Mucosa of gallbladder (tissue), 1 donor: ENCODE data around the gene ACTR1A. TPM values are rescaled to one million over a fixed set of nuclear protein-coding genes. Genes with fewer than 3 reads are reported as not detected.
"Not testable (repeated sequence)": the region's sequence is repeated elsewhere in the genome, so short reads cannot be mapped to it uniquely, and the experiment has no call there.

Experiments
- DNase-seq: peaks from one replicate; pipeline ENCODE4 v3.0.0-alpha.2; 2020; ENCODE audit warnings: low spot score
- total RNA-seq: library from RNA; stranded (reverse); gene quantifications from one replicate; pipeline ENCODE4 v1.2.1, GENCODE V29; 2021
- donor health status: DM: no; HTN: no; CAD: no.

Gene ACTR1A
- 96.4 TPM for total RNA-seq

DNA sequence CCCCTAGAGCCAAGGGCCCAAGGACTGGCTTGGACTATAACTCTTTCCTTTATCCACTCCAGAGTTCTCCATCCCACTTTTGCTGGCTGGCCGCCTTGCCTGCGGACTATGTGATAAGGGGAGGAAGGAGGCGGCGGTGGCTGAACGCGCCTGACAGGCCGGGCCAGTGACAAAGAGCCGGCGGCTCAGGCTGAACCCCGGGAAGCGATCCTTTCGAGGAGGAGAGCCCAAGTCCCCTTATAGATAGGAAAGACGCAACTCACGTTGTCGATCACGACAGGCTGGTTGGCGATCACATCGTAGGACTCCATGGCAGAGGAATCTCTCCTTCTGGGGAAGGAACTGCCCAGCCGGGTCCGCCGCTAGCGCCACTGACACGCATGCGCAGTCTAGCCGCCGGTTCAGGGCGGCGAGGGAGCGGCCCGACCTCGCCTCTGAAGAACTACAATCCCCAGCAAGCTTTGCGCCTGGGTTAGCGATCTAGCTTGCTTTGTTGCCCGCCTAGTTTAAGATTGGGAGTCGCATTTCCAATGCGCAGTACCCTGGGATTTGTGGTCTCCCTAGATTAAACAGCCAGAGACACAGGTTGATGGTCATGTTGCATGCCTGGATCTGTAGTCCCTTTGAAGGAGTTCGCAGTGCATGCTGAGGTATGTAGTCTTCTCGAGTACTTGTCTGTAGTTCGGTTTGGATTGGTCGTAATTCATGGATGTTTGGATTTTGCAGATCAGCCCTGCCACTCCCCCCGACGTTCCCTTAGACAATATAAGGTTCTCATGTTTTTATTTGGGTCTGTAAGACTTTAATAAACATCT, at the start of gene ACTR1A:
TSS of gene ACTR1A (minus strand) at position 376 of the 815 bp plus-strand sequence. CDS start at position 311, 65 bp downstream.
- DNase-seq: peak; percentile 98

DNA sequence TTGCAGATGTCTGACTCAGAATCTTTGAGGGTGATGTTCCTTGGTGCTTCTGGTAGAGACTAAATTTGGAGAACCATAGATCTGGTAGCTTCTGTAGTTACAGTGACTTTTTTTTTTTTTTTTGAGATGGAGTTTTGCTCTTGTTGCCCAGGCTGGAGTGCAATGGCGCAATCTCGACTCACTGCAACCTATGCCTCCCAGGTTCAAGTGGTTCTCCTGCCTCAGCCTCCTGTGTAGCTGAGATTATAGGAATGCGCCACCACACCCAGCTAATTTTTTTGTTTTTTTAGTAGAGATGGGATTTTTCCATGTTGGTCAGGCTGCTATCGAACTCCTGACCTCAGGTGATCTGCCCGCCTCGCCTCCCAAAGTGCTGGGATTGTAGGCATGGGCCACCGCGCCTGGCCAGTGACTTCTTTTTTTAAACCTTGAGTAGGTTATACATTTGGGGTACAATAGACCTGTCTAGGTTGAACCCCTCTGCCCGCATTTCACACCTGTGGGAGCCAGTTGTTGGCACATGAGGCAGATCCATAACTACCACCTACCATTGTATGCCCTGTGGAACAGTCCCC, 48.2 kb upstream of the ACTR1A start:
- DNase-seq: no peak

DNA sequence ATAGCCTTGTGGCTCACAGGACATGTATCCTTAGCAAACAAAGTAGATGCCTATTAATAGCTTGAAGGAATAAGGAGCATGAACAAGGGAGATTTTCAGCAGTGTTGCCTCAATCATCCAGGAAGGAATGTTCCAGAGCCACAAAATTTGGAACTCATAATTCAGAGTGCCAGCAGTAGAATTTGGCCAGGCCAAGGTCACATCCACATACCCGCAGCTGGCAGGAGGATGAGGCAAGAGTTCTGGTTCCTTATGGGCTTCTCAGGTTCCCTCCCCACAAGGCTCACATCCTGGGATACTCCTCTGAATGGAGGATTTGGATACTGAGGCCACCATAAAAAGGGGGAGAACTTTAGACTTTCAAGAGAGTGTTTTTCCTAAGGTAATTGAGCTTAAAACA, 47.0 kb upstream of the ACTR1A start:
- no peak for DNase-seq

DNA sequence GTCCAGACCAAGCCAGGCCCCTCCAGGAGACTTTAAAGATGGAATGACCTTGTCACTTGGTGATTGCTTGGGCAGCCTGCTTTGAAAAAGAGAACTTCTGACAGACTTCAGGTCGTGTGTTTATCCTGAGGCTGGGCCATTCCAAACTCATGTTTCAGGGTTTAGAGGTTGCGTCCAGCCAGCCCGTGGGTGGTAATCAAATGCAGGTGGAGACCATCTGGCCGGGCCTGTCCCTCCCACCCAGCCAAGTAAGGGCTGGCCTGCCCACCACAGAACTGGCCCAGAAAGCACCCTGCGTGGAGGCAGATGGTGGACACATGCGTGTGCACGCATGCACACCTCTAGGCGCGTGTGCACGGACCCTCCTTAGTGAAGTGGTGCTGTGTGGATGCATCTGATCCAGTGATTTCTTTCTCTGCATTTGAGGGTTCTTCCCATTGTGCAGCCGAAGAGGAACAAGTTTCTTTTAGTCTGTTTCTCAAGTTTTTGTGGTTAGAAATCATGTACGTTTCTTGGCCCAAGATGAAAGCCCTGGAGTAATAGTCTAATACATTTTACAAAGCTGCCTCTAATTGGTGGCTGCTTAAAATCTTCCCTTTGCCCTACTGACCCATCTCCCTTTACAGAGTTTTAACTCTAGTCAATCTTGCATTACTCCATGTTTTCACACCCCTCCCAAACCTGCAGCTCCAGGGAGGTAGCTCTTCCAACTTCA, 44.3 kb upstream of the ACTR1A start:
- DNase-seq: no peak

DNA sequence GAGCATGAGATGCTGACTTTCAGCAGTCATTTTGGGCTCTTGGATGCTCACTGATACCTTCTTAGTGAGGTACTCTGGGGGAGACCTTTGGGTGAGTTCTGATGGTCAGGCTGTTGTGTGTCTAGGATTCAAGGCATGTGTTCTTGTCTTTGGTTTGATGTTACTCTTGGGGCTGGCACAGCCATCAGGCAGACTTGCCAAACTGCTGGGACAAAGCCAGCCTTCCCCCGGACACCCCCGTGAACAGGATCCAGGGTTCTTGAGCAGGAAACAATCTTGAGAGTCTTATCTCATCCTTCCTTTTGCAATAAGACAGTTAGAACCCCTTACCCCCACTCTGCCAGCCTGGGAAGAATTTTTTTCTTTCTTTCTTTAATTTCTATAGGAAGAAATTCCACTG, 43.5 kb upstream of the ACTR1A start:
- no peak for DNase-seq

DNA sequence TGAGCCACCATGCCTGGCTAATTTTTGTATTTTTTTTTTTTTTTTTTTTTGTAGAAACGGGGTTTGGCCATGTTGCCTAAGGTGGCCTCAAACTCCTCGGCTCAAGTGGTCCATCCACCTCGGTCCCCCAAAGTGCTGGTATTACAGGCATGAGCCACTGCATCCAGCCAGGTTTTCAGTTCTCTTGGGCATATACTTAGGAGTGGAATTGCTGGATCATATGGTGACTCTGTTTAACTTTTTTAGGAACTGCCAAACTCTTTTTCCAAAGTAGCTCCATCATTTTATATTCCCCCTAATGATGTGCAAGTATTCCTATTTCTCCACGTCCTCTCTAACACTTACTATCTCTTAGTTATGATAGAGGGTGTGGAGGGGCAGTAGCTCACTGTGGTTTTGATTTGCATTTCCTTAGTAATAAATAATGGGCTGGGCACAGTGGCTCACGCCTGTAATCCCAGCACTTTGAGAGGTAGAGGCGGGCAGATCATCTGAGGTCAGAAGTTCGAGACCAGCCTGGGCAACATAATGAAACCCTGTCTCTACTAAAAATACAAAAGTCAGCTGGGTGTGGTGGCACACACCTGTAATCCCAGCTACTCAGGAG, 42.9 kb upstream of the ACTR1A start:
- DNase-seq: no peak

DNA sequence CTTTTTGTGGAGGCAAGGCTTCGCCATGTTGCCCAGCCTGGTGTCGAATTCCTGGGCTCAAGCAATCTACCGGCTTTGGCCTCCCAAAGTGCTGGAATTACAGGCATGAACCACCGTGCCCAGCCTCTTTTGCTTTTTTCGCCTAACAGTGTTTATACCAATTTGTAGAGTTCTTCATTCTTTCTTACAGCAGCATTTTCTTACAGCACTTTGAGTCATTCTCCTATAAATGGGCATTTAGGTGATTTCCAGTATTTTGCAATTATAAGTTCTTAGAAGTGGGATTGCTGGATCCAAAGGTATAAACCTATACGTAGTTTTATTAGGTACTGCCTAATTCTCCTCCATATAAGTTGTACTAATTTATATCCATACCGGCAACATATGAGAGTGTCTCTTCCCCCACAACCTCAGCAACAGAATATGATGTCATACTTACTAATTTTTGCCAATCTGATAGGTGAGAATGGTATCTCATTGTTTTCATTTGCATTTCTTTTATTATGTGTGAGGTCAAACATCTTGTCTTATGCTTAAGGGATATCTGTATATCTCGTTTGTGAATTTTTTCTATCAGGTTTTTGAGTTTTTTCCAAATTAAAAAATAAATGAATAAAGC, 40.4 kb upstream of the ACTR1A start:
- no peak for DNase-seq

DNA sequence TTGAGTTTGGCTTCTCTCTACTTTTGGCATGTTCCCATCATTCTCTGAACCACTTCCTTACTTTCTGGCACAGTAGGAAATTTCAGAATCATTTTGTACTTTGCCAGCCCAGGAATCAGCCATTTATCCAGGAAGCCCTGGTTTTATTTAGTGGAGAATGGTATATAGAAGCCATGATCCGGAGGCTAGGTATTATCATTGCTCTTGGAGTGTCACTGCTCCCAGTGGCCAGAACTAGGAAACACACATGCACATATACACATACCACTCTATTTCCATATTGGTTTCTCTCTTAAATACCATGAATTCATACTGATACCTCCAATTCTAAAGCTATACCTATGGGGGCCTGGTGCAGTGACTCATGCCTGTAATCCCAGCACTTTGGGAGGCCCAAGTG, 37.5 kb upstream of the ACTR1A start:
- DNase-seq: no peak

DNA sequence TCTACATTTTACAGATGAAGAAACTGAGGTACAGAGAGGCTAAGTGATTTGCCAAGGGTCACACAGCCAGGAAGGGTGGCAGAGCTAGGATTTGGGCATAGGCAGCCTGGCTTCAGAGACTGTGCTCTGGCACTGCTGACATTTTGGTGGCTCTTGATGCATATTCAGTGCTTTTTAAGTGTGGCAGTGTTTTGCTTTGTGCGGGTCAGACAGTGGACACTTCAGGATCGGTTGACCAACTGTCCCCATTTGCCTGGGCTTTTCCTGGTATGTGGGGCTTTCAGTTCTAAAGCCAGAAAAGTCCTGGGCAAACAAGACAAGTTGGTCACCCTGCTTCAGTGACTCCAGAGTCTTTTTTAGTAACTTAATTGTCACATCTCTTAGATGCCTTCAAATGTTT, 36.3 kb upstream of the ACTR1A start:
- DNase-seq: no peak

DNA sequence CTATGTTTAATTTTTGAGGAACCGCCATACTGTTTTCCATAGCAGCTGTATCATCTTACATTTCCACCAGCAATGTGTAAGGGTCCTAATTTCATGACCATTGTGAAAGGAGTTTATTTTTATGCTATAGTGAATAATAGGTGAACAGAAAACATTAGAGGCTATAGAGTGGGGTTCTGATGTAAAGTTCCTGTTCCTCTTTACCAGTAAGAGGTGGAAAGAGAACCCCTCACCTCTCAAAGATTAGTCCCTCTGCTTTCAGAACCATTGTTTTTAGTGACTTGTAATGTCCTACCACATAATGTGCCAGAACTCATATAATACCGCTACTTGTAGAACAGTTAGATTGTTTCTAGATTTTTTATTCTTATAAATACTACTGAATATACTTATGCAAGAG, 35.4 kb upstream of the ACTR1A start:
- no peak for DNase-seq

DNA sequence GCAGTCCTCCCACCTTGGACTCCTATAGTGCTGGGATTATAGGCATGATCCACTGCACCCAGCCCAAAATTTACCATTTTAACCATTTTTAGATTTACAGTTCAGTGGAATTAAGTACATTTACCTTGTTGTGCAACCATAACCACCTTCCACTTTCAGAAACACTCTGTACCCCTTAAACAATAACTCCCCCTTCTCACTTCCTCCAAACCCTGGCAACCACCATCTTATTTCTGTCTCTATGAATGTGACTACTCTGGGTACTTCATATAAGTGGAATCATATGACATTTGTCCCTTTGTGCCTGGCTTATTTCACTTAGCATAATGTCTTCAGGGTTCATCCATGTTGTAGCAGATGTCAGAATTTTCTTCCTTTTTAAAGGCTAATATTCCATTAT, 34.9 kb upstream of the ACTR1A start:
- DNase-seq: no peak

DNA sequence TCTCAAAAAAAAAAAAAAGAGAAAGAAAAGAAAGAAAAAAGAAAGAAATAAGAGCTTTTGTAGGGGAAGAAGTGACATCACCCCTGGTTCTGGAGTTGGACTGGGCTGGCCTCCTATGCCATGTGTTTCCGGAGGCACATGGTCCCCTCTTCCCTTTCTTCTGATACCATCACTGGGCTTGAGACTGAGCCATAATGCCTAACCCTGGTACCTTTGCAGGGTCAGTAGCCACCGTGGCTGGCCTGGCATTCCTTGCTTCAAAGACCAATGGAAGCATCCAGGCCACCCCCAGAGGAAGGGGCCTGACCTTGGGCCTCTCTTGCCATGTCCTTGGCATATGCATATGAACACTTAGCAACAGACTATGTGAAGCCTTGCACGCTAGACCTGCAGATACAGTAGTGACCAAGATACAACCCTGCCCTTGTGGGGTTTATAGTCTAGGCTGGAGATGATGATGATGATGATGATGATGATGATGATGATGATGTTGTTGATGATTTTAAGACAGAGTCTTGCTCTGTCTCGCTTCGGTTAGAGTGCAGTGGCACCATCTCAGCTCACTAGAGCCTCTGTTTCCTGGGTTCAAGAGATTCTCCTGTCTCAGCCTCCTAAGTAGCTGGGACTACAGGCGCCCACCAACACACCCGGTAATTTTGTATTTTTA, 33.1 kb upstream of the ACTR1A start:
- DNase-seq: no peak

DNA sequence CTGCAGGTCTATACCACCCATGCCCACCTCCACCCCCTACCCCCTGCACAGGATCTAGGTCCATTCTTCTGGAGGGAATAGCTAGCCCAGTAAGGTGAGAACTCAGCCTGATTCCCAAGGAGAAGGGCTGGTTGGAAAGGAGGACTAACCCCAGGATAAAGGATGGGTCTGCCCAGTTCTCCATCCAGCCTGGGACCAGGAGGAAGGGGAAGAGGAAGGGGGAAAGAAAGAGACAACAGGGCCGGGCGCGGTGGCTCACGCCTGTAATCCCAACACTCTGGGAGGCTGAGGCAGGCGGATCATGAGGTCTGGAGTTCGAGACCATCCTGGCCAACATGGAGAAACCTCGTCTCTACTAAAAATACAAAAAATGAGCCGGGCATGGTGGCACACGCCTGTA, 32.5 kb upstream of the ACTR1A start:
- not testable (repeated sequence) for DNase-seq

DNA sequence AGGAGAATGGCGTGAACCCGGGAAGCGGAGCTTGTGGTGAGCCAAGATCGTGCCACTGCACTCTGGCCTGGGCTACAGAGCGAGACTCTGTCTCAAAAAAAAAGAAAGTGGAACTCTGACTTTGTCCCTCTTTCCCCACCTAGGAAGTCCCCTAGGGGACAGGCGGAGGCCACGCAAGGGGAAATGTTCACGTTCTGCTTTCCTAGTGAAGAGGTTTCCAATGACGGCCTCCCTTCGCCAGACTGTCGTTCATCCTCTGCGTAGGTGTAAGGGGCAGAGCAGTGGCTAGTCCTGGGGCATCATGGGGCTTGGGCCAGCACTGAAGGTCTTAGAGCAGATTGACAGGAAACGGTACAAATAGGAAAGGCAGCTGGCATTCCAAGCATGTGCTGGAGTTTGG, 31.8 kb upstream of the ACTR1A start:
- no peak for DNase-seq

DNA sequence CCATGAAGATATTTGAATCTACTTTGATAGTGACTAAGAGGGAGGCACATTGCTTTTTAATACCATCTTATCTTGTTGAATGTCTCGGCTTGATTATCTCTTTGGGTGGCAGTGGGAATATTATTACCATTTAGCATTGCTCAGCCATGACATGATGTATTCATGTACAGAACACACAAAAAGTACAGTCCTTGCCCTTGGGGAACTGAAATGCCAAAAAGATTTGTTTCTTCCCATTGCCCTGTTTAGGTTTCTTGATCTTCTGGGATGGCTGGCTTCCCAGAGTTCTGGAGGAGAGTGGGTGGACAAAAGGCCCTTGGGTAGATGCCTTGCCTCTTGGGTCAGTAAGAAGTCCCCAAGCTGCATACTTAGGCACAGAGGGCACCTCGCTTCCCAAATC, 25.0 kb upstream of the ACTR1A start:
- no peak for DNase-seq

DNA sequence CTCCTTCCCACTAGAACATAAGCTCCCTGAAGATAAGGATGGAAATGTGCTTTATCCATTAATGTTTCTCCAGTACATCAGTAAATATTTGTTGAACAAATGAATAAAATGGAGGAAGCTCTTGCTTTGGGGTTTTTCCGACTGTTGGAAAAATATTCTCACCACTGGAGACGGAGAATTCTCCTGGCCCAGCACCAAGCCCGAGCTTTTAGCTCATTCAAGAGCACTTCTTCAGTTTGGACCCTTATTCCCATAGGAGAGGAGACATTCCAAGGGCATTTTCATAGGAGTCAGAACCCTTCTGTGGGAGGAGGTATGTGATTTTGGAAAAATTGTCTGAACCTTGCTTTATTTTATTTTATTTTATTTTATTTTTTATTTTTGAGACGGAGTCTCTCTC, 22.2 kb upstream of the ACTR1A start:
- DNase-seq: no peak

DNA sequence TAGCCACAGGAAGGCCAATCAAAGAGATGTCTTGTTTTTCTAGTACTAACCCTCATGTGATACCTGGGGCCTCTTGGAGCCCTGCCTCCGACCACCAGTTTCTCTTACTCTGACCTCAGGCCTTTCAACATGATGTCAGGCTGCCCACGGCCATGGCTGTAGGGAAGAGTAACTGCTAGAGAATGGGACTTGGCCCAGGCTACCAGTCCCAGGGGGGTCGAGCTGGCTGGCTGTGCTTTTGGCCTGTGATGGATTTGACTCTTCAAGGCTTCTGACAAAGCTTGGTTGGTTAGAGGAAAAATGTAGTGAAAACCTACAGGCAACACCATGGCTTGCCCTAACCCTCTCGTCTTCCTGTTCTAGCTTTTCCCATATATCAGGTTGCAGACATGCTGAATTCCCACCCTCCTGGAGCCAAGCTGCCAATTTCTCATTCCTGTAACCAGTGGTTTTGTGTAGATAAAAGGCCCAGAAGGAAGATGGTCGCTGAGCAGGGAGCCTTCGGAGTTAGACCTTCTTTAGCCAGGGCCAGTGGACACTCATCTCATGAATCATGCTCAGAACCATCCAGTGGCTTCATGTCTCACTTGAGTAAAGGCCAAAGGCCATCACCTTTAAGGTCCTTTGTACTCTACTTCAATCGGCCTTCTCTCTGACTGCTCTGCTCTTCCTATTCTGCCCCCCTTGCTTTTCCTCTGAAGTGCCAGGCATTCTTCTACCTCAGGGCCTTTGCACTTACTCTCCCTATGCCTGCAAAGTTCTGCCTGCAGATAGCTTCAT, 20.9 kb upstream of the ACTR1A start:
- no peak for DNase-seq

DNA sequence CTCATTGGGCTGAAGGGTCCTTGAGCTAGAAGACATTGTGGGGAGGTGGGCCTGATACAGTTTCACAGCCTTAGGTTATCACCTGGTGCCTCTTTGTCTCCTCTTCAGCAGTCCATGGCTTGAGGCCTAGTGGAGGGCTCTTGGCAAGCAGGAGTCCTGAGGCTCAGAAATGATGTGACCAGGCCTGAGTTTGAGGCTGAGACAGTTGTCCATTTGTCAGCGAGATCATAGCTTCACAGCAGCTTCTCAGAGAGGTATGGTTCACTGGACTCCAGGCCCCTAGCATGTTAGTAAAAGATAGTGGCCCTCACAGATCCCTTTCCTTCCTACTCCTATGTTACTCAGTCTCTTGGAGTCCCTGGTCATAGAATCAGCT, 20.4 kb upstream of the ACTR1A start:
- no peak for DNase-seq

DNA sequence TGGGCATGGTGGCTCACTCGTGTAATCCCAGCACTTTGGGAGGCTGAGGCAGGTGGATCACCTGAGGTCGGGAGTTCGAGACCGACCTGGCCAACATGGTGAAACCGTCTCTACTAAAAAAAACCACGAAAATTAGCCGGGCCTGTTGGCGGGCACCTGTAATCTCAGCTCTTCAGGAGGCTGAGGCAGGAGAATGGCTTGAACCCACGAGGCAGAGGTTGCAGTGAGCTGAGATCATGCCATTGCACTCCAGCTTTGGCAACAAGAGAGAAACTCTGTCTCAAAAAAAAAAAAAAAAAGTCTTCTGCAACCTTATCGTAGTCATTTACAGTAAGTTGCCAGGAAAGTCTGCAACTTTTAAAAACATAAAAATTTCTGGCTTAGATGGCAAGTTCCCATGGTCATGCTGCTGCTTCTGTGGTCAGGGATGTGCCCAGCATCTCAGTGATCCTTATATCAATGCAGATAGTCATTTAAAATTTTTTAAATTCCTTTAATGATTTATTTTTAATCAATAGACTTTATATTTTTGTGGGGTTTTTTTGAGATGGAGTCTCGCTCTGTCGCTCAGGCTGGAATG, 16.8 kb upstream of the ACTR1A start:
- no peak for DNase-seq

DNA sequence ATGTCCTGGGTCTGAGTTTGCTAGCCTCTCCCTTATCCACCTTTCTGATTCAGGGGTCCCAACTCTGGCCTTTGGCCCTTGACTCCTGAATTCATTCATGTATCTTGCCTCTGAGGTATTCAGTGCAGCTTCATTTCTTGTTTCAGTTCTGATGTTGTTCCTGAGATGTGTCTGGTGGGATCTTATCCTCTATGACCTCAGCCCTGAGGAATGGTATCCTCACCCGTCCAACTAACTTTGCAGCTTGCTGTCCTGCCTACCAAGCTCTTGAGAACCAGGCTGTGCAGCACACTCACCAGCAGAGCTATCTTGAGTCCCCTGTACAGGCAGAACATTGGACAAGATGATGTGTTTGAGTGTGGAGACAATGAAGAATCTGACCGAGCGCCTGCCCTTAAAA, 15.0 kb upstream of the ACTR1A start:
- DNase-seq: no peak

DNA sequence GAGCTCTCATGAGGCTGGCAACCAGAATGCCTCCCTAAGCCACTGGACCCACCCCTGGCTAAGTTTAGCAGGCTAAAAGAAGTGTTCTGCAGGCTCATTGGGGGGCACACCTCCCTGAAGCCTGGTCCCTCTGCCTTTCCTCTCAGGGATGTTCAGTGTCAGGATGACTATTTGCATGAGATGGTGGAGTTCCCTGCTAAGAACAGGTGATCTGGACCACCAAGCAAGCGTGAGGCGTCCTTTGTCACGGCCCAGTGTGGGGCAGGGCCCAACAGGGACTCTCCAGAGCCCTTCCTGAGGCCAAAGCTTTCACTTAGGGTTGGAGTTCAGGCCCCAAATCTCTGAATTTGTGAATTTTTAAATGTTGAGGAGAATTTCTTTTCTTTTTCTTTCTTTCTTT, 13.2 kb upstream of the ACTR1A start:
- DNase-seq: no peak
